HEK293T (cell line): Measurements from ENCODE around the gene TIMM22.

Experiments used
- CTCF ChIA-PET: fragments of 350-600 bp; formaldehyde crosslinking; extraction: SDS; loops from one replicate; lab custom pipeline; 2021; ENCODE audit warnings: antibody characterized with exemption, inconsistent platforms; lab: Yijun Ruan, JAX
- POLR2A ChIA-PET: fragments of 350-600 bp; formaldehyde crosslinking; extraction: SDS; loops from one replicate; lab custom pipeline; 2020; ENCODE audit warnings: antibody characterized with exemption, inconsistent platforms; lab: Yijun Ruan, JAX
- DNase-seq: peaks from one replicate; pipeline ENCODE4 v3.0.0; 2012; ENCODE audit warnings: mixed read lengths; ENCODE audit errors: extremely low spot score
- ARNT ChIP-seq: fragments of 450-650 bp; IDR thresholded peaks from 2 replicates; pipeline ENCODE4 v1.6.1; 2017; ENCODE audit warnings: mild to moderate bottlenecking
- BHLHE40 ChIP-seq: fragments of 450-650 bp; IDR thresholded peaks from 2 replicates; pipeline ENCODE4 v1.6.1; 2016; ENCODE audit warnings: mild to moderate bottlenecking, moderate library complexity, borderline replicate concordance
- CTBP1 ChIP-seq: fragments of 450-650 bp; IDR thresholded peaks from 2 replicates; pipeline ENCODE4 v1.6.1; 2016; ENCODE audit warnings: borderline replicate concordance
- ELF4 ChIP-seq: fragments of 450-650 bp; IDR thresholded peaks from 2 replicates; pipeline ENCODE4 v1.6.1; 2017; ENCODE audit warnings: antibody characterized with exemption
- FOXA1 ChIP-seq: fragments of 450-650 bp; IDR thresholded peaks from 2 replicates; pipeline ENCODE4 v1.6.1; 2016; ENCODE audit warnings: mild to moderate bottlenecking
- FOXK2 ChIP-seq: fragments of 450-650 bp; IDR thresholded peaks from 2 replicates; pipeline ENCODE4 v1.6.1; 2016; ENCODE audit warnings: mild to moderate bottlenecking
- FOXM1 ChIP-seq: fragments of 450-650 bp; IDR thresholded peaks from 2 replicates; pipeline ENCODE4 v1.6.1; 2017; ENCODE audit warnings: mild to moderate bottlenecking, borderline replicate concordance
- HDGF ChIP-seq: fragments of 450-650 bp; IDR thresholded peaks from 2 replicates; pipeline ENCODE4 v1.6.1; 2017; ENCODE audit warnings: antibody characterized with exemption, borderline replicate concordance
- L3MBTL2 ChIP-seq: fragments of 450-650 bp; conservative IDR thresholded peaks from 2 replicates; pipeline ENCODE4 v1.6.1; 2016; ENCODE audit warnings: mild to moderate bottlenecking
- LEF1 ChIP-seq: fragments of 450-650 bp; IDR thresholded peaks from 2 replicates; pipeline ENCODE4 v1.6.1; 2017; ENCODE audit warnings: mild to moderate bottlenecking, borderline replicate concordance
- NFRKB ChIP-seq: fragments of 450-650 bp; IDR thresholded peaks from 2 replicates; pipeline ENCODE4 v1.6.1; 2016; ENCODE audit warnings: mild to moderate bottlenecking, moderate library complexity
- SP1 ChIP-seq: fragments of 450-650 bp; IDR thresholded peaks from 2 replicates; pipeline ENCODE4 v1.6.1; 2017
- SUZ12 ChIP-seq: fragments of 450-650 bp; IDR thresholded peaks from 2 replicates; pipeline ENCODE4 v1.6.1; 2016; ENCODE audit warnings: mild to moderate bottlenecking
- TARDBP ChIP-seq: fragments of 450-650 bp; IDR thresholded peaks from 2 replicates; pipeline ENCODE4 v1.6.1; 2016
- ZNF384 ChIP-seq: fragments of 450-650 bp; IDR thresholded peaks from 2 replicates; pipeline ENCODE4 v1.6.1; 2016
- TF ChIP-seq, protein P1 (sequence below): fragments of 450-650 bp; IDR thresholded peaks from 2 replicates; pipeline ENCODE4 v1.6.1; 2016

The TIMM22 gene

GRCh38 chr17:1003633-1003971 is 6.7 kb downstream of the TIMM22 start:
- no peak for DNase-seq
- TF ChIP-seq ELF4: no peak
- TF ChIP-seq SUZ12: no peak
- TF ChIP-seq SP1: no peak
- no peak for TF ChIP-seq NFRKB
- no peak for TF ChIP-seq FOXA1
- no peak for TF ChIP-seq CTBP1
- TF ChIP-seq LEF1: no peak
- TF ChIP-seq L3MBTL2: no peak
- no peak for TF ChIP-seq HDGF
- TF ChIP-seq, protein P1, sequence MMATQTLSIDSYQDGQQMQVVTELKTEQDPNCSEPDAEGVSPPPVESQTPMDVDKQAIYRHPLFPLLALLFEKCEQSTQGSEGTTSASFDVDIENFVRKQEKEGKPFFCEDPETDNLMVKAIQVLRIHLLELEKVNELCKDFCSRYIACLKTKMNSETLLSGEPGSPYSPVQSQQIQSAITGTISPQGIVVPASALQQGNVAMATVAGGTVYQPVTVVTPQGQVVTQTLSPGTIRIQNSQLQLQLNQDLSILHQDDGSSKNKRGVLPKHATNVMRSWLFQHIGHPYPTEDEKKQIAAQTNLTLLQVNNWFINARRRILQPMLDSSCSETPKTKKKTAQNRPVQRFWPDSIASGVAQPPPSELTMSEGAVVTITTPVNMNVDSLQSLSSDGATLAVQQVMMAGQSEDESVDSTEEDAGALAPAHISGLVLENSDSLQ: no peak
- TF ChIP-seq ZNF384: no peak
- TF ChIP-seq FOXM1: no peak
- no peak for TF ChIP-seq BHLHE40
- TF ChIP-seq ARNT: no peak
- TF ChIP-seq FOXK2: no peak
- no peak for TF ChIP-seq TARDBP
- POLR2A ChIA-PET: no interaction called here
- CTCF ChIA-PET: no interaction called here

DNA sequence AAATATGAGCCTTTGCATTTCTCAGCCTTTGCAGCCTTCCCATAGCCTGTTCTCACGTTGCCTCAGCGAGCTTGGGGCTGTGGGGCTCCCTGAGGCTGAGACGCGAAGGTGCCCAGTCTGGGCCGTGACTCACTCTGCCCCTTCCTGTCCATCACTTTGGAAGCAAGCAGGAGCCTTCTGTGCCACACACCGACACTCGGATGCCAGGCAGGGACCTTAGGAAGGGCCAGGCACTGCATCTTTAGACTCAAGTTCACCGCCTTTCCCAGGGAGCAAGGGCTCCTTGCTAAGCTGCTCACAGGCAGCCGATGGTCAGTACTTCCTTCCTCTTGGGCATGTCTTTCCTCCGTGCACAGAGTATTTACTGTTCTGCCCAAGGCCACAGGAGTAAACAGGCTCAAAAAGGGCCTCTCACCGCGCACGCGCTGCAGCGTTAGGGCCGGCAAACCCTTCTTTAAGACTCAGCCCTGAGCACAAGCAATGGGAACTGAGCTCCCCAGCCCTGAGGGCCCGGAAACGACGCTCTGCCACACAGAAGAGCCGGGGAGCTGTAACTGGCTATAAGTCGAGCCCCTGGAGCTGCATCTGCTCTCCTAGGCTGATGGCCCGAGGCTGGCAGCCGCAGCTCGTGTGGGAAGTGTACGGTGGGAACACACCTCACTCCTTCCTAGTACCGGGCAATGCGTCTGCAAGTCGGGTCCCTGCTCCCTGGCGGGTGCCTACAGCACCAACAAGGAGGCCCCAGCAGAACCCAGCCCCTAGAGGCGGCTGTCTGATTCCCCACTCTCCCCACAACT is 7.2 kb downstream of the TIMM22 start:
- no peak for DNase-seq
- ChIA-PET POLR2A (no interaction called here), CTCF (no interaction called here)
- TF ChIP-seq CTBP1 (no peak), L3MBTL2 (no peak), FOXM1 (no peak), TARDBP (no peak), ELF4 (no peak), ZNF384 (no peak), FOXA1 (no peak), SUZ12 (no peak)

GRCh38 chr17:1004769-1005295 is 7.9 kb downstream of the TIMM22 start:
- ChIA-PET POLR2A (no interaction called here), CTCF (no interaction called here)
- TF ChIP-seq ELF4: no peak
- no peak for TF ChIP-seq TARDBP
- no peak for TF ChIP-seq FOXM1
- no peak for TF ChIP-seq BHLHE40
- no peak for TF ChIP-seq FOXA1
- TF ChIP-seq SP1: no peak
- DNase-seq: no peak

- no peak for TF ChIP-seq ELF4
- no peak for TF ChIP-seq FOXM1
- no peak for TF ChIP-seq ARNT
- no peak for TF ChIP-seq L3MBTL2
- TF ChIP-seq FOXA1: no peak
- TF ChIP-seq, protein P1: no peak
- TF ChIP-seq FOXK2: no peak
- TF ChIP-seq SP1: no peak
- no peak for TF ChIP-seq CTBP1
- no peak for TF ChIP-seq TARDBP
- no peak for TF ChIP-seq ZNF384
- no peak for TF ChIP-seq BHLHE40
- TF ChIP-seq HDGF: no peak
- TF ChIP-seq NFRKB: no peak
- no peak for TF ChIP-seq SUZ12
- CTCF ChIA-PET: no interaction called here
- no peak for DNase-seq
- POLR2A ChIA-PET: no interaction called here
These were observed 8.5 kb downstream of the TIMM22 start for GRCh38 chr17:1005361-1005946.

- ChIA-PET CTCF (no interaction called here), POLR2A (no interaction called here)
- DNase-seq: no peak
- TF ChIP-seq FOXK2 (no peak), BHLHE40 (no peak), TARDBP (no peak)
These were observed 9.1 kb downstream of the TIMM22 start for GRCh38 chr17:1006054-1006453.

GRCh38 chr17:1007310-1008007 is 10.5 kb downstream of the TIMM22 start:
- no peak for DNase-seq
- TF ChIP-seq ZNF384 (no peak), TARDBP (no peak), ARNT (no peak), FOXK2 (no peak), FOXM1 (no peak), SP1 (no peak), HDGF (no peak), ELF4 (no peak), SUZ12 (no peak), LEF1 (no peak), BHLHE40 (no peak), L3MBTL2 (no peak), CTBP1 (no peak), NFRKB (no peak), FOXA1 (no peak)
- ChIA-PET CTCF (no interaction called here), POLR2A (interaction anchor here (0.7 kb wide), 1 partner anchor 10 kb away, joined by 3 read pairs; the partner anchor contains the start of gene TIMM22)
